Effector CD4-positive, alpha-beta T cell (primary cell): Measurements from ENCODE around the gene ADCY4.
"Not testable (repeated sequence)": the region's sequence is repeated elsewhere in the genome, so short reads cannot be mapped to it uniquely, and the experiment has no call there.

Experiments used
- DNase-seq: peaks from one replicate; pipeline ENCODE4 v3.0.0-alpha.2; 2020

The ADCY4 gene

DNA sequence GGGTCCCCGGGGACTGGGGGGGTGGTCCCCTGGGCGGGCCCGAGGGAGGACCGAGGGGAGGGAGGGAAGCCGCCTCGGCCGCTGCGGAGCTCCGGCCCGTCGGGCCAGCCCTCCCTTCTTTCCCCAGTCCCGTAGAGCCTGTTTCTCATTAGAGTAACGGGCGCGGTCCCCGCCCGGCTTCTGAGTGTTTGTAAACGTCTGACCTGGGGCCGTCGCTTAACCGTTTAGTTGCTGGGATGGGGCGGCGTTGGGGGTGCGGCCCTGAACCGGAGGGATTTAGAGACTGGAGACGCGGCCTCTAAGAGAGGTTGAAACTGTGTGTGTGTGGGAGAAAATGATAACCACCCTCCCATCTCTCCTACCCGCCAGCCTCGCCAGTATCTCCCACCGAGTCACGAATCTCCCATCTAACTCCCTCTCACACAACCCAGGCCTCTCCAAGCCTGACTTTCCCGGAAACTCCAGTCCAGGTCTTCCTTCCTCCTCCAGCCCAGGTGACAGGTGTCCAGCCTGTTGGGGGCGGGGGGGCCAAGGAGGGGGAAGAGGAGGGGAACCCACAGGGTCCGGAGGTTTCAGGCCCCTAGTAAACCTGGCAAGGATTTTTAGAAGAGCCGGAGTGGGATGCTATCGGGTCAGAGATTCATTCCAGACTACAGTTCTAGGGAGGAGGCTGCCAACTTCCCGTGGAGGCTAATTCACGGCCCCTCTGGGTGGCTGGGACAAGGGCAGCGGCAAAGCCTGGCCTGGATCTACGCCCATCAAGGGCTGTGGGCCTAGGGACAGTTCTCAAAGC is 32.0 kb upstream of the ADCY4 start:
- DNase-seq: no peak

DNA sequence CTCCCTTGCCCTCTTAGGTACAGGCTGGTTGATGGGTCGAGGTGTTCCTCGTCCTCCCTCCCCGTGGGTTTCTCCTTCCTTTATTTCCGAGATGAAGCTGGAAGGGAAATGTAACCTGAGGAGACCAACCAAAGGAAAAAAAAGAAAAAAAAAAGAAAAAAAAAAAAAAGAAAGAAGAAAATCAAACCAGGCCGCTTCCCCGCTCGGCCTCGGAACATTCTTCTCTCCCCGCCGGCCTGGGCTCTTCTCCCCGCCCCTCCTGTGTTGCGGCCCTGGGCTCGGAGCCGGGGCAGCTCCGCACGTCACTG is 31.5 kb upstream of the ADCY4 start:
- DNase-seq: no peak

DNA sequence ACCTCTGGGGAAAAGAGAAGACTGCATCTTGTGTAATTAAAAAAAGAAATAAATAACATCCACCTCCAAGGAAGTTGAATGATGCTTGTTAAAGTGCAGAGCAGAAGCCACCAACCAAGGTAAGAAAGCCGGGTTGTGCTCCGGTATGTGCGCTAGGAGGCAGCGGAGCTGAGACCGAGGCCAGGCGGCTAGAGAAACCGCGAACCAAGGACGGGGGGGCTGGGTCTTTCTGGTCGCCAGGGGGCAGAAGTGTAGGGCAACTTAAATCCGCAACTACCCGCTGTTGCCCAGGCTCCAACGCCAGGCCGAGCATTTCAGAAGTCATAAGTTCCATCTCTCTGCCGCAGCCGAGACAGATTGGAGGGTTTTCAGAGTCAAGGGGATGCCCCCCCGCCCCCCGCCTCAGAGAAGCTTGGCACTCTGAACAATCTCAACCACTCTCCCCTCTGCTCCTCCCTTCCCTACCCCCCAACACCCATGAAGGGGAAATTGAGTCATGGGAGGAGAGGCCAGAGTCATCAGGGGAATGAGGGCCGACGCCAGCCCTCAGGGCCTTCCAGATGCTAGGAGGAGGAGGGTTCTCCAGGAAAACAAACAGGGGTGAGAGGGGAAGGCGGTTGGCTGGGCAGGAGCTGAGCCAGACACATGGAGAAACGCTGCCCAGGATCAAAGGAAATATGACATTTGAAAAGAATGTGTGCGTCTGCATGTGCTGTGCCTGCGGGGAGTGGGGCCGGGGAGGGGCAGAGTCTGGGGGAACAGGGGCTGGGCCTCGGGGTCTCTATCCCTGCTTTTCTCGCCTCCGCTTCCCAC is 30.9 kb upstream of the ADCY4 start:
- DNase-seq: peak; percentile 25

DNA sequence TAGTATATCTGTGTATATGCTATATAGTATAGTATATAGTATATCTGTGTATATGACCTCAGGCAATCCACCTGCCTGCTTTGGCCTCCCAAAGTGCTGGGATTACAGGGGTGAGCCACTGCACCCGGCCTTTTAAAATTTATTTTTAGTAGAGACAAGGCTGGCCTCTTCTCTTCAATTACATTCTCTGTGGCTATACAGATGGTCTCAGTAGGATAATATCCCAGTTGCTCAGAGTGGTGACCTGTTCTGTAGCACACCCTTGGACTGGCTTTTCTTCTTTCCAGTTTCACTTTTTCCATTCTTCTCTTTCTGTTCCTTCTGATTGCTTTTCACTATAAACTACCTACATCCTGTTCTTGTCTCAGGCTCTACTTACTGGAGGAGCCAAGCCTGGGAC is 30.0 kb upstream of the ADCY4 start:
- DNase-seq: no peak

DNA sequence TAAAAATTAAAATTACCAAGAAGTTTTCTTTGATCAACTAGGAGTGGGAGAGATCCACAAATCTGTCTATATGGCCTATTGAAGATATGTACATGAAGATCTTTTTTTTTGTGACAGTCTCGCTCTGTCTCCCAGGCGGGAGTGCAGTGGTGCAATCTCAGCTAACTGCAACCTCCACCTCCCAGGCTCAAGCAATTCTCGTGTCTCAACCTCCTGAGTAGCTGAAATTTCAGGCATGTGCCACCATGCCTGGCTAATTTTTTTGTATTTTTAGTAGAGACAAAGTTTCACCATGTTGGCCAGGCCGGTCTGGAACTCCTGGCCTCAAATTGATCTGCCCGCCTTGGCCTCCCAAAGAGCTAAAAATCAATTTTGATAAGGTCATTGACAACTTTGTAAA is 28.5 kb upstream of the ADCY4 start:
- no peak for DNase-seq

DNA sequence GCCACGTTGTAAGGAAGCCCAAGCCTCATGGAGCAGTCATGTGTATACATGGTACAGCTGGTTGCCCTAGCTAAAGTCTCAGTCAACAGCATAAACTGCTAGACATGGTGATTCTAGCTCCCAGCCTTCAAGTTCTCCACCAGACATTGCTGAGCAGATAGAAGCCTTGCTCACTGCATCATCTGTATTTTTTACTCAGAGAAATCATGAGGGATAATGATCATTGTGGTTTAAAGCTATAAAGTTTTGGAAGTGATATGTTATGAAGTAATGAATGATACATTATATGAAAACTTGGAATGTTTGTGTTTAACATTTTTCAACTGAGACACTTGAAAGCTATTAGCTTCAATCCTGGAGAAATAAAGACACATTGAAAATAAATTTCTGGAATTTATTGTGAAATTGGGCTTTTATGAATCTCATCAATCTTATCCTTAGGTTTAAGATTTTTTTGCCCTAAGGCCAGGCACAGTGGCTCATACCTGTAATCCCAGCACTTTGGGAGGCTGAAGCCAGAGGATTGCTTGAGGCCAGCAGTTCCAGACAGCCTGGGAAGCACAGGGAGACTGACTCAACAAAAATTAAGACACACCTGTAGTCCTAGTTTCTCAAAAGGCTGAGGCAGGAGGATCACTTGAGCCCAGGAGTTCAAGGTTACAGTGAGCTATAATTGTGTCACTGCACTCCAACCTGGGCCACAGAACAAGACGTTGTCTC is 27.5 kb upstream of the ADCY4 start:
- no peak for DNase-seq

DNA sequence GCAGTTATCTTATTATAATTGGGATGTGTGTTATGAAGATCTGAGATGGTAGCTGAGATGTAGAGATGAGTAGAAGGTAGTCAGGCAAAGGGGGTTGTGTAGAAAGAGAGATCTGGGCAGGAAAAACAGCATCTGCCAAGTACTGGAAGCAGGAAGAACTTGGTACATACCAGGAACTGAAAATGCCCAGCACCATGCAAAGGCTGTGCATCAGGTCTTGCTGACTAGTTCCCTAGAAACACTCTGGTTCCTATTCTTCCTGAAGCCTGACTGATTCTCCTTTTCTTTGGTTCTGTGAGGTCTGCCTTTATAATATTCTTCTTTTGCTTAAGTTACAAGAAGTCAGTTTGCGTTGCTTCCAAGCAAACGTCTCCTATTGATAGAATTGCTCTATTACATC is 26.5 kb upstream of the ADCY4 start:
- DNase-seq: no peak

DNA sequence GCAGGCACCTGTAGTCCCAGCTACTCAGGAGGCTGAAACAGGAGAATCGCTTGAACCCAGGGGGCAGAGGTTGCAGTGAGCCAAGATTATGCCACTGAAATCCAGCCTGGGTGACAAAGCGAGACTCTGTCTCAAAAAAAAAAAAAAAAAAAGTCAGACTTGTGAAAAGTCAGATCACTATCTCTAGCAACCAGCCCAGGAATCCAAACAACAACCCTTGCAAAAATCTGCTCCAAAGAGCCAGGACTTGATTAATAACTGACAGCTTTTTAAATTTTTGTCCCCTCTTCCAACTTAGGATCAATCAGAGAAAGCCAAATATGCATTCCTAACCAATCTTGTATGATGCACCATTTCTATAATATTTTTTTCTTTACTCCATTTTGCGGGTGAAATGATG is 25.4 kb upstream of the ADCY4 start:
- no peak for DNase-seq

DNA sequence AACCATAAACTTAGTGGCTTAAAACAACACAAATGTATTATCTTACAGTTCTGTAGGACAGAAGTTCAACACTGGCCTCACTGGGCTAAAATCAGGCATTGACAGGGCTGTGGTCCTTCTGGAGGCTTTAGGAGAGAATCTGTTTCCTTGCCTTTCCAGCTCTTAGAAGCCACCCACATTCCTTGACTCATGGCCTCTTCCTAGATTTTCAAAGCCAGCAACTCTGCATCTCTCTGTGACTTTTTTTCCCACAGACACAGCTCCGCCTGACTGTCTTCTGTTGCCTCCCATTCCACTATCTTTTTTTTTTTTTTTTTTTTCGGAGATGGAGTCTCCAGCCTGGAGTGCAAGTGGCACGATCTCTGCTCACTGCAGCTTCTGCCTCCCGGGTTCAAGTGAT is 21.3 kb upstream of the ADCY4 start:
- DNase-seq: no peak

DNA sequence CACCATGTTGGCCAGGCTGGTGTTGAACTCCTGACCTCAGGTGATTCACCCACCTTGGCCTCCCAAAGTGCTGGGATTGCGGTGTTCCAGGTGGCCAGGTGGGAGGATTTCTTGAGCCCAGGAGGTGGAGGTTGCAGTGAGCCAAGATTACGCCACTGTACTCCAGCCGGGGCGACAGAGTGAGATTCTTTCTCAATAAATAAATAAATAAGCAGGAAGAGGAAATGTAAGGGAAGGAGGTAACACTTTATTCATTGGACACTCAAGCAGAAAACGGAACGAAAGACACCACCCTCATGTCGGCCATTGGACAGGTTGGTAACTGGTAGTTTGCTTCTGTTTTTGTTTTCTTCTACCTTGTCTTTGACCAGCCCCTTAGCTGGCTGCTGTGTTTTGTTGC is 20.1 kb upstream of the ADCY4 start:
- DNase-seq: no peak

DNA sequence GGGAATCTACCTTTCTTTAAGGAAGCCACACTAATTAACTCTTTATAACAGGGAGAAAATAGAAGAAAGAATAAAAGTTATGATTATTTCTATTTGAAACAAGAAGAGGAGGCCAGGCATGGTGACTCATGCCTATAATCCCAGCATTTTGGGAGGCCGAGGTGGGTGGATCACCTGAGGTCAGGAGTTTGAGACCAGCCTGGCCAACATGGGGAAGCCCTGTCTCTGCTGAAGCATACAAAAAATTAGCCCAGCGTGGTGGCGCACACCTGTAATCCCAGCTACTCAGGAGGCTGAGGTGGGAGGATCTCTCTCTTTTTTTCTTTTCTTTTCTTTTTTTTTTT is 19.6 kb upstream of the ADCY4 start:
- not testable (repeated sequence) for DNase-seq

DNA sequence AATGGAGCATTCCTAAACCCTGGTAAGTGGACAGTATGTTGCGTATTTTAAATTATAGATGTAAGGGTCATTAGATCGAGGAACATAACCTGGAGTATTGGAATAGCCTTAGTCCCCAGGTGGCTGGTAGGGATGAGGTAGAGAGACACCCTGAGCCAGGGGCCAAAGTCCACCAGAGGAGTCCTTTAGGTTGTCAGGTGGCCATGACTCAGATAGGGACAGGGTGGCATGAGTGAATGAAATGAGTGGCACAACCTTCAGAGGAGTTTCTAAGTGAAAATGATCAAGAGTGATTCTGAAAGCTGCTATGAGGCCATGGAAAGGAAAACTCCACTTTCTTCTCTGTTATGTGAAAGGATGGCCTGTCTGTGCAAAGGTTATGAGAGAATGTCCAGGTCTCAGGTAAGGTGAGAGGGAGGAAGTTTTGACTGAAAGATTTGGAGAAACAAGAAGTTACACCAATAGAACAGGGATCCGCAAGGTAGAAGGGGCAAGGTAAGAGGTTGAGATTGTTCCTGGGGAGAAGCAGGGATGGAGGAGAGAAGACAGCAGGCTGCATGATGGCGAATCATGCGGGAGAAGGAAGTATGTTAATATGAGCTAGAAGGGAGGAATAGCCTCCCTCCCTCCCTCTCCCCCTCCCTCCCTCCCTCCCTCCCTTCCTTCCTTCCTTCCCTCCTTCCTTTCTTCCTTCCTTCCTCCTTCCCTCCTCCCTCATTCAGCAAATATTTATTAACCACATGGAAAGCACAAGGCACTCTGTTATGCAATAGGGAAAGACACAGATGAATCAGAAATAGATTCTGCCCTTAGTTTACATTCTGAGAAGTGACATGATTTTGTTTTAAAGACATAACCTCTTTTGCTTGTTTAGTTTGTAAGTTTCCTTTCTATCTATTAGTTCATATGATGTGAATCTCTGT is 18.9 kb upstream of the ADCY4 start:
- no peak for DNase-seq

DNA sequence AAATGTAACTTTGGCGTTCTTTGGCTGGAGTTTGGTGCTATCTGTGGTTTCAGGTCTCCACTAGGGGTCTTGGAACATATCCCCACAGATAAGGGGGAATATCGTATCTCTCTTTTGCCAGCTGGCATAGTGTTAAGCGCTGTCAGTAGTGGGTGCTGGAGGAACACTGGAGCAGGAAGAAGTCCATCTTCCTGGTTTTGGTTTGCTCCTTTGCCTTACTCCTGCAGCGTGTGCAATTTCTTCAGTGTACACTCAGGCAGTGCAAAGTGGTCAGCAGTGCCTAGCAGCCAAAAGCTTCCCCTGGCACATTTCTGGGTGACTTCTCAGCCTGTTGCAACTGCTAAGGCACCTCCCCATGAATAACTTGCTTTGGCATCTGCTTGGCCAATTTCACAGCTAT is 16.6 kb upstream of the ADCY4 start:
- no peak for DNase-seq

DNA sequence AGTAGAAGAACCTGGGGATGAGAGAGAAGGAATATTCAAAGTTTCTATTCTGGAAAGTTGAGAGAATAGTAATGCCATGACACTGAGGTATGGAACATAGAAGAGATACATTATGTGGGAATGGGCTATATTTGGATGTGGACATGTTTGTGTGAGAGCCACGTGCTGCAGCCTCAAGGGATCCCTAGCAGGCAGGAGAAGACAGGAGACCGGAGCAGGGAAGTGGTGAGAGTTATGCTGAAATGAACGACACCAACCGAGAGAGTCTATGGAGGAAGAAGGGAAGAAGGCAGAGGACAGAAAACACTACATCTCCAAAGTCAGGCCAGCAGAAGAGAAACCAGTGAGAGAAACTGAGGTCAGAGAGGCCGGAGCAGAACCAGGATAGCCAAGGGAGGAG is 14.9 kb upstream of the ADCY4 start:
- no peak for DNase-seq

DNA sequence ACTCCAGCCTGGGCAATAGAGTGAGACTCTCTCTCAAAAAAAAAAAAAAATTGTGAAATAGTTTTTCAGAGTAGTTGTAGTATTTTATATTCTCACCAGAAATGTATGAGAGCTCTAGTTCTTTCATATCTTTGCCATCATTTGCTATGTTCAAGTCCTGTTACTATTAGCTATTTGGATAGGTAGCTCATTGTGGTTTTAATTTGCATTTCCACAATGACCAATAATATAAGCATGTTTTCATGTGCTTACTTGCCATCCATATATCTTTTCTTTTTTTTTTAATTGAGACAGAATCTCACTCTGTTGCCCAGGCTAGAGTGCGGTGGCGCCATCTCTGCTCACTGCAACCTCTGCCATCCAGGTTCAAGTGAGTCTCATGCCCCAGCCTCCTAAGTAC is 13.3 kb upstream of the ADCY4 start:
- no peak for DNase-seq

DNA sequence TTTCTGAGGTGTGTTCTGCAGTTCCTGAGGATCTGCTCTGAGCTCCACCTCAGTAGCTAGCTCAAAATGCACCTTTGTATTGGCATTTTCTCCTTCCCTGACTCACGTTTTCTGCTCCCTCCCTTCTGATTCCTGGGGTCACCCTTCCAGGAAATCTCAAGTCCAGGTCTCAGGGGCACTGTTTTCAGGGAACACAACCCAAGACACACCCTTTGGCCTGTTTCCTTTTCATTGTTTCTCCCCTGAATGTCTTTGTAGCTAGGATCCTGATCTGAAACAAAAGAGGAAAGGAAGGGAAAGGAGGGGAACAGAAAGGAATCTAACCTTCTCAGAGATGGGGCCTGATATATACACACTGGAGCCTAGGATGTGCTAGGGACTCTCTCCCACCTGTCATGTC is 12.3 kb upstream of the ADCY4 start:
- DNase-seq: no peak

DNA sequence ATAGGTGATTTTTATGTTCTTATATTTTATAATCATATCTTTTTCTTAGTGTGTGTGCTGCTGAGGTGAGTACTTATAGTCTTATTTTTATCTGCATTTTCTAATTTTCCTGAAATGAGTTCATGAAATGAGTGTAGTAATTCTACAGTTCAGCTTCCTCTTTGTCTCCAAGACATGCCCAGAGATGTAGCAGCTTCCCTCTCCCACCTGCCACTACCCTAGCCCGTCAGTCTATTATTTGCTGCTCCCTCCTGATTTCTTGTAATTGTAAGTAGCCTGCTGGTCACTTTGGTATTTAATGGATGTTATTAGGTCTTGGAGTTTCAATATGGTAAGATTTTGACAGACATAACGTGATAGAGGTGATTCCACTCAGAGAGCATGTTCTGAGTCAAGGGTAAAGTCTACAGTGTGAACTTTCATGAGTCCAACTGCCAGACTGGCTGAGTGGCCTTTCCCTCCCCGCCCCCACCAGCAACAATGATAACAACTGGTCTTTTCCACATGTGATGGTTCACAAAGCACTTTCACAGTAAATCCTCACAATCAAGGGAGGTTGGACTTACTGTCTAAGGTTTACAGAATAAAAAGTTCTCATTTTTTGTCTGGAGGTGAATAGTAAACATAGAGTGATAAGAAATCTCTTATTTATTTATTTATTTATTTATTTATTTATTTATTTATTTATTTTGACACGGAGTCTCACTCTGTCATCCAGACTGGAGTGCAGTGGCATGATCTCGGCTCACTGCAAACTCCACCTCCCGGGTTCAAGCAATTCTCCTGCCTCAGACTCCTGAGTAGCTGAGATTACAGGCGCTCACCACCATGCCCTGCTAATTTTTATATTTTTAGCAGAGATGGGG is 9.2 kb upstream of the ADCY4 start:
- DNase-seq: no peak

DNA sequence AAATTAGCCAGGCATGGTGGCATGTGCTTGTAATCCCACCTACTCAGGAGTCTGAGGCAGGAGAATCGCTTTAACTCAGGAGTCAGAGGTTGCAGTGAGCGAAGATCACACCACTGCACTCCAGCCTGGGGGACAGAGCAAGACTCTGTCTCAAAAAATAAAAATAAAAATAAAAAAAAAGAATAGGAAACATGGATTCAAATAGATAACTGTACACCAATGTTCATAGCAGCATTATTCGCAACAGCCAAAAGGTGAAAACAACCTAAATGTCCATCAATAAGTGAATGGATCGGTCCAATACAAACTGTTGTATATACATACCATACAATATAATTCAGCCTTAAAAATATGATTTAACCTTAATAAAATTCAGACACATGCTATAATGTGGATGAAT is 8.0 kb upstream of the ADCY4 start:
- DNase-seq: no peak

DNA sequence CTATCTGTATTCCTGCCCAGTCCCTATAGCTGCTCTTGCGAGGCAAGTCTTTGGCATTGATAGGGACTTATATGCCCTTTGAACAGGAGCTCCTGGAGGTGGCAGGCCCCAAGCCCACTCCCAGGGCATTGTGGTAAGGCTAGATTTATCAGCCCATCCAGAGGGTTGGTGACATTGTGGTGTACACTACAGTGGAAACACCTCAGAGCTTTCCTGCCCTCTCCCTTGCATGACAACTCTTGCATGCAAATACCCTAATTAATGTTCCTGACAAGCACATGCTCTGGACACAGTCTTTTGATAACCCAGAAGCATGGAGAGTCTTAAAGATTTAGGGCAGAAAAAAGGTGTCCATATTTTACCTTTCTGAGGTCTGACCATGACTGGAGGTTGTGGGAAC is 5.7 kb upstream of the ADCY4 start:
- DNase-seq: no peak

DNA sequence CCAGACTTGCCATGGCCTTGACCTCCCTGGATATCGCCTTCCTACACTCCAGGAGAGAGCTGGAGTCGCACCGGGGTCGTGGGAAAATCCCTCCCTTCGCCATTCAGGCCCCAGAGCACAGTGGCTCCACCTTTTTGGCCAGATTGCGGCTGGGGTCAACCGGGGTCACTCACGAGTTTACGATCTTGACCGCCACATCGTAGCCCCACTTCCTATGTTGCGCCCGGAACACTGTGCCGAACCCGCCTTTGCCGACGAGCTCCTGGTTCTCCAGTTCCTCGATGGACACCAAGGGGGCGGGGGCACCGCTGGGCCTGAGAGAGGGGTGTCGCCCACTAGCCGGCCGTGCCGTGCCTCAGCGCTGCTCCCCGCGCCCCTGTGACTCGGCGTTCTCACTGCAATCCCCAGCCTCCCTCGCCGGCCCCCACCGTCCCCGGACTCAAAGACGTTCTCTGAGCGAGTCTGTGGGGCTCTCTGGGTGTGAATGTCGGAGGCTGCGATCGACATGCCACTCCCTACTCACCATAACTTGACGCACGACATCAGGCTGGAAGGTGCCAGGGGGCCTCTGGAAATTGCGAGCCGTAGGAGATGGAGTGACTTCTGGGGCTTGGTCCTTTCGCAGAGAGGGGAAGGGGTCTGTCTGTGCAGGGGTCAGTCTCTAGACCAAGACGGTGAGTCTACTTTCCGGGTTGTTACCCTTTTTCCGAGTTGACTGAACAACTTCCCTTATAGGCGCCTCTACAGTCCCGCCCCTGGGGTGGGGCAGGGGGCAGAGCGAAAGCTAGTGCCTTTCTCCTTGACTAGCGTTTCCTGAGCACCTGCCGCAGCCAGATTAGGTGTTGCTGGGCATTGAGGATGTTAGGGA is 4.6 kb upstream of the ADCY4 start, which contains the start of gene RIPK3:
TSS of gene RIPK3 (minus strand) at position 708 of the 868 bp plus-strand sequence. CDS start at position 543, 165 bp downstream.
- DNase-seq: peak; percentile 61

DNA sequence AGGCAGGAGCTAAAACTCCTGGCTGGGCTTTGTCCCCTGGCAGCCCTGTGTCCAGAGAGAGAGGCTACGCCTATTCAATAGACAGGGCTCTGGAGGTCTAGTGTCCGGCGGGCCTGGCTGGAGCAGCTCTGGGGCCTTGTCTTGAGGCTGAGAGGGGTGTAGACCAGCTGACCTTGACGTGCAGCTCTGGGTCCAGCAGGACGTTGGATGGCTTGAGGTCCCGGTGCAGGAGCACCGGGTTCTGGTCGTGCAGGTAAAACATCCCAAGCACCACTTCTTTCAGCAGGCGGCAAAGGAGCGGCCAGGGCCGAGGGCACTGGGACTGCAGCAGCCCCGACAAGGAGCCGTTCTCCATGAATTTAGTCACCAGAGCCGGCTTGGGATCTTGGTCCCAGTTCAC is 4.0 kb upstream of the ADCY4 start:
- no peak for DNase-seq
